OCI-M2 (cell line): ENCODE measurements around the gene PRIM2.
"Not testable (repeated sequence)": the region's sequence is repeated elsewhere in the genome, so short reads cannot be mapped to it uniquely, and the experiment has no call there.

Experiments
- DNase-seq: peaks from one replicate; lab custom pipeline; 2025; ENCODE audit not compliant: unreplicated experiment; lab: John Stamatoyannopoulos, UW

PRIM2 gene

DNA sequence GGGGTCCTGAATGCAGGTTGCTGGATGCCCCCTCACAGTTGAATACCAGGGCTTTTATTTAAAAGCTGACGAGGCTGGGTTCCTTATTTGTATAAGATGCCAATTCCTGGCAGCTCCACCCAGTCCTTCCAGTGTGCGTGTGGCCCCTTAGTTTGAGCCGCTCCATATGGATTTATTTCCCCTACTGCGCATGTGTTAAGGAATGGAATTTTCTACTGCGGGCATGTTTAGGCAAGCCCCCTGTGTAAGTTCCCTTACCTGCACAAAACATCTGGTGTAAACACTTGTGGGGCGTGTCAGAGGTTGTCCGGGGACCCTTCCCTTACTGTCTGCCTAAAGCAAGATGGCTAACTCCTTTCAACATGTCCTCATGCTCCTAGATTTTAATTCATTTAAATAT lies 174.4 kb downstream of the PRIM2 start:
- DNase-seq = not testable (repeated sequence)

DNA sequence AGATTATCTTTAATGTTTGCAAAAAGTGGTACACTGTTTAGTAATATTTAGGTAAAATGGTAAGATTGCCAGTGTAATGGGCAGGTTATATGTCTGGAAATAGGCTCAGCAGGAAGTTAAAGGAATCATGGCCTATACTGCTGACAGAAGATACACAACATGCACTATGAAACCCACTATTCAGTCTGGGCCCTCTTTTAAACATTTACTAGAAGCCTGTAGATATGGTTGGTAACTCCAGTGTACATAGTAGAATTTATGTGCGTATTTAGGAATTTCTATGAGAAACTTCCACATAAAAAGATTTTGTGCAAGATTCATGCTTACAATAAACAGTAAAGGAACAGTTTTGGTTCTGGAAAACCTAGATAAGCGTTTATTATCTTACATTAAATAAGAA lies 178.8 kb downstream of the PRIM2 start:
- DNase-seq = not testable (repeated sequence)

DNA sequence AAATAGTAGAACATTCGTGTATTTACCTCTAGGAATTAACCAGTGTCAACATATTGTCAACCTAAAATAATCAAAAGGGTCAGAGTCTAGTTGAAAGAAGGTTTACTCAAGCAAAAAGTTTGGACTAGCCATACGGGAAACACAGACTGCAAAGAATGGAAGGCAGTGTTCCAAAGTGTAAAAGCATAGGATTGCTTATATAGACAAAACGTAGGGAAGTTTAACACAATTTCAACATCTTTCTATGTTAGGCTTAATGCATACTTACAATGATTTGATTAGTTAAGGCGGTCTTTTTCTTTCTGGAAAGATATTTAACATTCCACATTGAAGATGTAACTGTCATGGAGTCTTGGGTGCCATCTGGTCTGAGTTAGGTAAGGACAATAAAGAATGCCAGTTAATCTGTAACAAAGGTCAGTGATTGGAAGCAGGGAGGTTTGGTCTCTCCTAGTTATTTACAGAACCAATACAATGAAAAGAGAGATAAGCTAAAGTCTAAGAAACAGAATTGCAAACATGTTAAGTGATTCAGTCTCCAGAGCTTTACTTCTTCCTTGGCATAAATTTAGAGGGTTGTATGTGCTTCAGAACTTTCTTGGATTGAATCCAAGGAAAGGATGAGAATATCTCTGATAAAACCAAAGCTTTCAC lies 183.1 kb downstream of the PRIM2 start:
- DNase-seq = not testable (repeated sequence)

DNA sequence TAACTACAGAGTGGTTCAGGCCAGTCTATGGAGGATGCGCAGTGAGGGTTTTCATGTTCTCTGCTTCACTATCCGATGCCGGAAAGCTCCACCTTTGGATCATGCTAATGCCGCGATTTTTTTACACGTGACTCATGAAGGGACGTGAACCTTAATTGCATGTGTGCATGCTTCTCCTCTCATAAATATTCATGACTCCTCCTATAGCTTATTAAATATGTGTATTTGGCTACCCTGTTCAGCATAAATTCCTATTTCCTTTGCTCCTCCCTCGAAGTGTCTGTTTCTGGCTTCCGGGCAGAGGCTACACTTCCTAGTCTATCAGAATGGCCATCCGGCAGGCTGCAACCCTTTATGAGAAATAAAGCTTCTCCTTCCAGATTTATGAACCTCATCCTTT lies 185.0 kb downstream of the PRIM2 start:
- DNase-seq = not testable (repeated sequence)

DNA sequence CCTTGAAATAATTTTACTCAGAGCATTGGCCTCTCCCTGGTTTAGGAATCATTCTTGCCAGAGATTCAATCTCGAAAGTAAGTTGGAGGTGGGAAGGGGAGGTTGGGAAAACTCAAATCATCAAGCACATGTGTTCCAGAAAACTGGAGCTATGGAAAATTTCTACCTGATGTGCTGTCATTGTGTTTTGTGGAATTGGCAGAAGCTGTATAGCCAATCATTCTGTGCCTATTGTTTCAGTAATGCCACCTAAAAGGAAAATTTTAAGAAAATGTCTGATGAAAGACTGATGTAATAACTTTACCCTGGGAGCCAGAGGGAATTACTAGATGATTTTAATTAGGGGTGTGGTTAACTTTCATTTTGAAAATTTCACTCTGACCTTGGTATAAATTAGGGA lies 187.8 kb downstream of the PRIM2 start:
- DNase-seq = not testable (repeated sequence)

DNA sequence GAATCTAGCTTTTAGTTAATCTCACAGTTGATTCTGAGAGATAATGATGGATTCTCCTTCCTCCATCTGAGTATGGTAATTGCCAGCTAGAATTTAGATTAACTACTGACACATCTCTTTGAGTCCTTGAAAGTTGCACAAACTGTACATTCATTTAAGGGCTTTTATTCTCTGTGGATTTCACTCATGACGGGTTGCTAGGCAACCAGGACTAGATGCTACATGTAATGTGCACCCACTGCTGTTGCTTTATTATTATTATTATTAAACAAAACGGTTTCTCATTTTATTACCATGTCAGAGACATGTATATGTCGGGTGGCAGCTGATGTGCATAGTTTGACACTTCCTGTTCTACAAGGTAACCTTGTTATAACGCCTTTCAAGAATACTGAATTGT lies 193.0 kb downstream of the PRIM2 start:
- not testable (repeated sequence) for DNase-seq

DNA sequence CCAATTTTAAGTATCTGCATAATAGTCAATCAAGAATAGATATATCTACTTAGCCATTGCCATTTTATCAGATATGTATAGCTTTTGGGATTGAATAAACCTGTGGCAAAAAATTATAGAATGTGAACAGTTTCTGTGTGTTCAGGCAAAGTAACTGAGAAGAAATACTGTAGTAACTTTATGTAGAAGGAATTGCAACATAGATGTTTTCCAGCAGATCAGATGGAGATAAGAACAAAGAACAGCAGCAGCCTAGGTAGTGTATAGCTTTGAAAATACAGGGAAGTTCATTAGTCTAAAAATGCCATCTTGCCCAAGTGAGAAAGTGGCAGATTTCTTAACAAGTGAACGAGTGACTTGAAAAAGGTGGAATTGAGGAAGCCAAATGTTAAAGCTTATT lies 197.7 kb downstream of the PRIM2 start:
- not testable (repeated sequence) for DNase-seq

DNA sequence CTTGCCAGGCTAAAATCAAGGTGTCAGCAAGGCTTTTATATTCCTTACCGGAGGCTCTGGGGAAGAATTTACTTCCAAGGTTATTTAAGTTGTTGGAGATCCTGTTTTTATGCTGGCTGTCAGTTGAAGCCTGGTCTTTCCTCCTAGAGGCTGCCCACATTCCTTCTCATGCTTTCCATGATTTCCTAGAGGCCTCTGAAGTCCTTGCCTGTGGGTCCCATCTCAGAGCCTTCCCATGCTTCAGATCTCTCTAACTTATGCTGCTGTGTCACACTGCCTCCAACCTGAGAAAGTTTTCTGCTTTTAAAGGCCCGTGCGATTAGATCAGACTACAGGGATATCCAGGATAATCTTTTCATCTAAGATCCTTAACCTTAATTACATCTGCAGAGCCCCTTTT lies 198.4 kb downstream of the PRIM2 start:
- not testable (repeated sequence) for DNase-seq

DNA sequence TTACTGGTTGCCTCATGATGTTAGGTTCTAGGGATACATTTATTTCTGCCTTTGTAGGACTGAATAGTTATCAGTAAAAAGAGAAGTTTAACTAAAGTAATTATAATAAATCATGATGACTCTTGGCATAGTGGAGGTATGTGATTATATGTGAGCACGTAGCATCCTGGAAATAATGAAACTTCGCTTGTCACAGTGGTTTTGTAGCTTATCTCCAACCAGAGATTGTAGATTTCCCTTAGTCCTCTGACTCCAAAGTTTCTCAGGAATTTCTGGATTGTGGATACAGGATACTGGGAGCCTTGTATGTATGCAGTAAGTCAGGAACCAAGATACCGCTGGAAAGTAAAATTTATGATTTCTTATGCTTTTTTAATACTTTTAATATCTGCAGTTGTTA lies 199.3 kb downstream of the PRIM2 start:
- not testable (repeated sequence) for DNase-seq

DNA sequence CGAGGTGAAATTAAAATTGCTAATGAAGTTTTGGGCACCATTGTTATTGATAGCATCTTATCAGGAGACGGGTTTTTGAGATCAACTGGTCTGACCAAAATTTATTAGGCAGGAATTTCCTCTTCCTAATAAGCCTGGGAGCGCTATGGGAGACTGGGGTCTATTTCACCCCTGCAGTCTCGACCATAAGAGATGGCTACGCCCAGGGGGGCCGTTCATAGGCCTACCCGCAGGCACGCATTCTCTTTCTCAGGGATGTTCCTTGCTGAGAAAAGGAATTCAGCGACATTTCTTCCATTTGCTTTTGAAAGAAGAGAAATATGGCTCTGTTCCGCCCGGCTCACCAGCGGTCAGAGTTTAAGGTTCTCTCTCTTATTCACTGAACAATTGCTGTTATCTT lies 201.8 kb downstream of the PRIM2 start:
- DNase-seq = not testable (repeated sequence)

DNA sequence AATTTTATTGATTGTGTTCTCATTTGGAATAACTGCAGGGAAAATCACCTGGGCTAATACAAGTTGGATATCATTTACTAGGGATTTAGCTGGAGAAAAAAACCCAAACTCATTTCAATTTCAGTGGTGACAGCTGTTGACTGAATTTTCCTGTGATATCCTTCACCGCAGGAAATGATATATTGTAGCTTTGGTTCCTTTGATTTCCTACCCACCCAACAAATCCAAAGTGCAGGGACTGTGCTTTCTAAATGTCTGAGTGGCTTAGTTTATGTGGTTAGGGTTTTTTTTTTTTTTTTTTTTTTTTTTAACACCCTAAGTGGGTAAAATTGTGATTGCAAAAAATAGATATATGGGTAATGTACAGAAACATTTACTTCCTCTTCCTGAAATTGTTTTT lies 203.7 kb downstream of the PRIM2 start:
- DNase-seq = not testable (repeated sequence)

DNA sequence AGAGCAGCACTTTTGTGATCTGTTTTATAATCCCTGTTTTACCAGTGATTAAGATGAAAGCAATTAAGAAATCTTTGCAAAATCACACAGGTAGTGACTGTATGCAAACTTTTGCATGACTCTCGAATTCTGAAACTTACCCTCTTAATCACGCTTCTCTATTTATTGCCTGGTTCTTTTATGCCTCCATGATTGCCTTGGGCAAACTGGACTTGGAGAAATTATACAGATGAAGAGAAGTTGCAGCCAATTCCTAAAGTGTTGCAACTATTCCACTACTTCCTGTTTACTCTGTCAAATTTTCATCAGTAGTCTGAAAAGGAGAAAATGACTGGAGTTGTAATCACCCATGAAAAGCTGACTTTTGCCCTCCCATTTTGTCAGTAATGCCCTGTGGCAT lies 205.8 kb downstream of the PRIM2 start:
- not testable (repeated sequence) for DNase-seq

DNA sequence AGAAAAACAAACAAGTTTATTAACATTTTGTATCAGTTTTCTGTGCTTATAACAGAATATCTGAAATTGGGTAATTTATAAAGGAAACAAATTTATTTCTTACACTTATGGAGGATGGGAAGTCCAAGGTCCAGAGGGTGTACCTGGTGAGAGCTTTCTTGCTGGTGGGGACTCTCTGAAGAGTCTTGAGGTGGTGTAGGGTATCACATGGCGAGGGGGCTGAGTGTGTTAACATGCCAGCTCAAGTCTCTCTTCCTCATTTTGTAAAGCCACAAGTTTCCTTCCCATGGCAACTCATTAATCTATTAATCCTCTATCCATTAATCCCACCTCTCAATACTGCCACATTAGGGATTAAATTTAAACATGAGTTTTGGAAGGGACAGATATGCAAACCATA lies 212.3 kb downstream of the PRIM2 start:
- not testable (repeated sequence) for DNase-seq

DNA sequence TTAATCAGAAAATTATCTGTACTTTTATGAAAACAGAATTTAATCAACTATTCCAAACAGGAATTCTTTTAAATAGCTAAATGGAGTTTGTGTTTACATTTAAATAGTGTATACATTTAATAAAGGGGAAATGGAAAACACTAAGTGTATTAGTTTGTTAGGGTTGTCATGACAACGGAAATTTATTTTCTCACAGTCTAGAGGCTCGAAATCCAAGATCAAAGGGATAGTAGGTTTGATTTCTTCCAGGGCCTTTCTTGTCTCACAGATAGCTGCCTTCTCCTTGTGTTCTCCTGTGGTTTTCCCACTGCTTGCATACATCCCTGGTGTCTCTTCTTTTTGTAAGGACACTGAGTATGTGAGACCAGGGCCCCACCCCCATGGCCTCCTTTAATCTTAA lies 215.2 kb downstream of the PRIM2 start:
- not testable (repeated sequence) for DNase-seq

DNA sequence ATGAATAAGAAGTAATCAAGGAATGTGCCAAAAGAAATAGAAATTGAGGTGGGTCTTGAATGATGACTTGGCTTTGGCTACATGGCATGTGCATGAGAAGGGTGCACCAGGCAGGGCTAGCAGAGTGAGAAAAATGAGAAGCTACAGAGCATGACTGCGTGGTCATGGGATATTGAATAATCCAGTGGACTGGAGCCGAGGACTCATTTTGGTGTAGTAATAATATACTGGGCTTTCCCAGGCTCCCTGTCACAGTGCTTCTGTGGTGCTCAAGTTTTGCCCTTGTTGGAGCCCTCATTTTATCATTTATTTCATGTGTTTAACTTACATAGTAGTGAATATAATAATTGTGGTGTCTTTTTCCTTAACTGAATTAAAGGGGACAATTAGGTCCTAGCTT lies 217.7 kb downstream of the PRIM2 start:
- DNase-seq = not testable (repeated sequence)

DNA sequence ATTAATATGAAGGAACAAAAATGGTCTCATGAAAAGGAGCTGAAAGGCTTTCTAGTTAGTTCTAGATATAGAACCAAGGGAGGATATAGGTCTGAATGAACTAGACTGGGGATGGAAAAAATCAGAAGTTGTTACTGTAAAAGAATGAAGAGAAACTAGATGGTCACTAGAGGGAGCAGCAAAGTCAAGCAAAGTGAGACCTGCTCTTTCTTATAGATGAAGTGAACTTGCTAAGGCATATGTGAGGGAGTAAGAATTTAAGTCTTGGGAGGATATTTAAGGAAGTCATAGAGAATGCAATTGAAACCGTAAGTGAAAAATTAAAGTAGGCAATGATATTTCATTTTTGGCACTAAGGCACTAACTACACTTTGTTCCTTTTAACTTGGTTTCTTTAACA lies 218.6 kb downstream of the PRIM2 start:
- not testable (repeated sequence) for DNase-seq

DNA sequence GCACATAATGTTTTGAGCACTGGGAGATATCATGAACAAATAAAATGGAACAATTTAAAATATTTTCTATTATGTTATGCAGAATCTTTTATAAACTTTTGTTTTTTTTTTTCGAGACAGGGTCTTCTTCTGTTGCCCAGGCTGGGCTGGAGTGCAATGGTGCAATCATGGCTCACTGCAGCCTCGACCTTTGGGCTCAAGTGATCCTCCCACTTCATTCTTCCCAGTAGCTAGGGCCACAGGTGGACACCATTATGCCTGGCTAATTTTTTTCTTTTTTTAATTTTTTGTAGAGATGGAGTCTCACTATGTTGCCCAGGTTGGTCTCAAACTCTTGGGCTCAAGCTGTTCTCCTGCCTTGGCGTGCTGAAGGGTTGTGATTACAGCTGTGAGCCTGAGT lies 220.5 kb downstream of the PRIM2 start:
- not testable (repeated sequence) for DNase-seq

DNA sequence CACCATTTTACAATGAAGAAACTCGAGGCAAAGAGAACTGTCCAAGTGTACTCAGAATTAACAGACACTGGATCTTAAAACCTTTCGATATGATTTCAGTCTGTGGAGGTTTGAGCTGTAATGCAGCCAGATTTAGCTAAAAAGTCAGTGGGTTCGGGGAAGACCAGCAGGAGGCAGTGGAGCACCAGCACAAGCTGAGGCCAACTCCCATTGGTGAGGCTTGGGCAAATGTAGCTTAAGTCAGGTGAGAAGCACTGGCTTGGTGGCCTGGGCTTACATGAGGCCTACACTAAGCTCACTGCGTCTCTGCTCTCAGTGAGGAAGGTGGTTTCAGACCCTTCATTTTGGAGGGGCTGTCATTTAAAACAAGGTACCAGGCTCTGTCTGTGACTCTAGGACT lies 234.5 kb downstream of the PRIM2 start:
- not testable (repeated sequence) for DNase-seq

DNA sequence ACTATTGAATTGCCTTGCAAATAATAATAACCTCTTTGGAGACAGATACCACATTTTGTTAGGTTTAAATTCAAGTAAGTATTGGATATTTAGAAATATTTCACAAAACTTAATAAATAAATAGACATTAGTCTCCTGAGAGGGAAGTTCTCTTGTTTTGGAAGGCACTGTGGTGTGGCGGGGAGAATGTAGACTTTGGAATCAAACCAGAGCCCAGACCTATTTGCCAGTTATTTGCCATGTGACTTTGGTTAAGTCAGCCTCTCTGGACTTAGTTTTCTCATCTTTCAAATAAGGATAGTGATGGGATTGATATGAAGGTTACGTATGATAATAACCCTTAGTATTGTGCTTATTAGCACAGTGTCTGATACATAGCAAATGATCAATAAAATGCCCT lies 240.4 kb downstream of the PRIM2 start:
- DNase-seq = not testable (repeated sequence)

DNA sequence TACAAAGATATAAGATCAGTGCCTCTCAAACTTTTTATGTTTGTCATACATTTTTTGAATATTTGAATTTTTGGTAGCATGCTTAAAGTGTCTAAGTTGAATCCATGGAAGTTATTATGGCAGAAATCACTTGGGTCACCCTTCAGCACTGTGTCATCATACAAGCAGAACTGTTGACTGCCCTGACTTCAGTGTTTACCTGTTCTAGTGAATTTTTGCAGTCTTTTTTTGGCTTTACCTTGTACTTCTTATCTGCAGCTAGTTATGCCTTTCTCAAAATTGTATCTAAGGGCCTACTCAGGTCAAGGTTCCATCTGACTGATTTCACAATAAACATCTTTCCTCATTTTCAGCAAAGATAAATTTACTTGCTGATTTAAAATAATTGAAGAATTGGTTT lies 241.7 kb downstream of the PRIM2 start:
- not testable (repeated sequence) for DNase-seq

DNA sequence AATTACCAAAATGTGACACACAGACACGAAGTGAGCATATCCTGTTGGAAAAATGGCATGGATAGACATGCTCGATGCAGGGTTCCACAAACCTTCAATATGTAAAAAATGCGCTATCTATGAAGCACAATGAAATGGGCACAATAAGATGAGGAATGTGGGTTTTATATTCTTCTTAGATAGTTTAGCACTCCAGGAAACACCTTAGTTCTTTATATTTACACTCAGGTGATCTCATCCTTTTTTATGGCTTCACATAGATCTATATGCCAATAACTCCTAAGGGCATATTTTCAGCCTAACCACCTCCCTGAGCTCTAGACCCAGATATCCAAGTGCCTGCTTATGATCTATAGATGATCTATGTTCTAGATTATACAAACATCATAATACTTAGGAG lies 244.8 kb downstream of the PRIM2 start:
- not testable (repeated sequence) for DNase-seq

DNA sequence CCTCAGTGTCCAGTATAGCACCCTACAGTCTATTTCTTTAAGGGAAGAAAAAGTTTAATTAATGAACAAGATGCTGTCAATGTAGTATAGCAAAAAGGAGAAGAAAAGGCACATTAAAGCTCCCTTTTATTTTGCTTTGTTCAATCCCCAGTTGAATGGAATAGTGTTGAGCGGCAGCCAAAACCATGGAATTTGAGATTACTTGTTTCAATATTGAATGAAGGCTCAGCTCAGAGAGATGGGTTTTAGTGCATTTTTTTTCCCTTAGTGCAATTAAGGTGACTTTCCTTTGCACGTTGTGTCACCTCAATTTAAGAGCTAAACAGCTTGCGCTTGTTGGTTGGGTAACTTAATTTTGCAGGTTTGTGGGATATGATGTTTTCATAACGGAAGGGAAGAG lies 254.7 kb downstream of the PRIM2 start:
- not testable (repeated sequence) for DNase-seq

DNA sequence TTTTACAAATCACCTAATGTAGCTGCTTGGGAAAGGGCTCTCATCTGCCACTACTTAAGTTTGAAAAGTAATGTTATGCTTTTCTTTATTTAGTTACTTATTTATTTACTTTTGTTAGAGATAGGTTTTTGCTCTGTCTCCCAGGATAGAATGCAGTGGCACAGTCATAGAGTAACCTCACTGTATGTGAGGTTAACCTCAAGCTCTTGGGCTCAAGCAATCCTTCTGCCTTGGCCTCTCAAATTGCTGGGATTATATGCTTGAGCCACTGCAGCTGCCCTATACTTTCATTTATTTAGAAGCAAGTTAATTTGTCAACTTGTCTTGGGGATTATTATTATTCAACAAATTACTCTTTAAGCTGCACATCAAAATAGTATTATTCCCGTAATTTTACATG lies 255.4 kb downstream of the PRIM2 start:
- not testable (repeated sequence) for DNase-seq
